SK-MEL-5 (cell line): ENCODE results near the gene GMDS. TPM values are rescaled to one million over a fixed set of nuclear protein-coding genes. Genes with fewer than 3 reads are reported as not detected.

ENCODE experiments used
- DNase-seq: peaks from one replicate; pipeline ENCODE4 v3.0.0-alpha.2; 2016; ENCODE audit warnings: low read depth, low spot score
- in situ Hi-C: cut with HindIII; loops from 2 replicates; pipeline ENCODE4 v1.10.0; 2016; ENCODE audit warnings: low sequenced_read_pairs, high pct_unique_total_duplicates, low pct_unique_long_range_greater_than_20kb
- total RNA-seq: library from RNA; depleted of rRNA; stranded (reverse); fragments of >200 nt; shearing (Covaris generic); gene quantifications from 2 replicates; pipeline ENCODE4 v1.2.3, GENCODE V29; 2014

Gene GMDS
- total RNA-seq, 1 experiment from 2014 or later: 23.6 TPM

DNA sequence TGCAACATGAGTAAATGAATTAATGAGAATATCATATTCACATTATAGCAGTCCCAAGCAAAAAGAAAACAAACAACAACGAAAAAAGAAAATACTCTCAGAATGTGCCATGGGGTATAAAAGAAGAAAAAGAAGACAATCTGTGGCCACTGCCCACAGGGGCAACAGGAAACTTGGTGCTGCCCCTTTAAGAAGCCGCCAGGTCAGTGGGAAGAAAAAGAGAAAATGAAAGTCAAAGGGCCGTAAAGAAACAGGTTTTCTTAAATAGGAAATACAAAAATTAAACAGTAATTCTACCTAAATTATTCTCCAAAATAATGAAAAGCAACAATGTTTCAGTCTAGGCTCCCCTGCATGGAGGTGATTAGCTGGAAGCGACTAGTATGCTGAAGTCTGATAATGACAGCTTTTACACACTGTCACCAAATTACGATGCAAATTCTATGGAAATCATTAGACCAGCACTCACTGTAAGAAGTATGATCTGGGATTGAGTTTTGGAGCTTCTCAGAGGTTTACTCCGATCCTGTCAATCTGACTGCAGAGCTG, 23.6 kb downstream of the GMDS start:
- peak; percentile 32 for DNase-seq
- in situ Hi-C loops: no loop called here

- DNase-seq: no peak
- in situ Hi-C loops: no loop called here
Observed at GRCh38 chr6:2220154-2220553, 25.3 kb downstream of the GMDS start.

DNA sequence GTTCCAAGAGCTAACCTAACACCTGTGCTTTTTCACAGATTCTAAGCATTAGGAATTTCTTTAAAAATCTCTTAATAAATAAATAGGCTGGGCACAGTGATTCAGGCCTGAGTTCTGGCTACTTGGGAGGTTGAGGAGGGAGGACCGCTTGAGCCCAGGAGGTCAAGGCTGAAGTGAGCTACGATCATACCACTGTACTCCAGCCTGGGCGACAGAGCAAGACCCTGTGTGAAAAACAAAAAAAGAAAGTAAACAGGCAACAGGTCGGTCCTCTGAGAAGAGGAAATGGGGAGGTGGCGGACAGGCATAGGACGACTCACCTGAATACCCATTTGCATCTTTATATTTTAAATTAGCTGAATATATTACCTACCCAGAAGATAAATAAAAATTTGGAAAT, 26.5 kb downstream of the GMDS start:
- no peak for DNase-seq
- in situ Hi-C loops: no loop called here

- in situ Hi-C loops: no loop called here
- no peak for DNase-seq
Observed at GRCh38 chr6:2216794-2217383, 28.5 kb downstream of the GMDS start.

GRCh38 chr6:2215342-2215741, 30.1 kb downstream of the GMDS start:
- in situ Hi-C loops: no loop called here
- peak; percentile 34 for DNase-seq

DNA sequence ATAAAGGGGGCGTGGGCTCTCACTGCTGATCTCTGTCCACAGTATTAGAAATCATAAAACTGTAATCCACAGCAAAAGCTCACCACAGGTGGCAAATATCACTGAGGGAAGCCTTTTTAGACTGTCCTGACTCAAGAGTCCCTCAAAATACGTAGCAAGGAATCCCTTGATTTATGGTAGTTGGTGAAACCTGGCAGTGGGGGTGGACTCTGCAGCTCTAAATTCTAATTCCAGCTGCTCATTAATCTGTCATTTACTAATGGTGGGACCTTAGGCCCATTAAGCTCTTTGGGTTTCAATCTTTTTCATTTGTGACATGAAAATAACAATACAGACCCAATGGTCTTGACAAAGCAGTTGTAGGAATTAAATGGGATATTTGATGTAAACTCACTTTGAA, 32.3 kb downstream of the GMDS start:
- in situ Hi-C loops: no loop called here
- no peak for DNase-seq

- DNase-seq: peak; percentile 68
- in situ Hi-C loops: no loop called here
Observed at GRCh38 chr6:2209226-2209809, 36.1 kb downstream of the GMDS start.

DNA sequence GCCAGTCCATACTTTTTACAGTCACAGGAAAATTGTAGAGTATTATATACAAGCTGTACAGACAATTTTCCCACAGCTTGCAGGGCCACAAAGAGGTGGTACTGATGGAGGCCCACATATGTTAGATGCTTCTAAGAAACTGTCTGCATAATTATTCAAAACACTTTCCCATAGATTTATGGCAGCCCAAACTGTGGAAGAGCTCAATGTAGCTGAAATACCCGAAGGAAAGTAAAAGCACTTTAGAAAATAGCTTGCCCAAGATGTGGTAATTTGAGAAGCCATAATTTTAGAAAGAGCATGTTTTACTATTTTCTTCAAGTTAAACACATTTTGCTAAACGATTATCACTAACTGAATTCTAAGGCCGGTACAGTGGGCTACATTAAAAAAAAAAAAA, 36.9 kb downstream of the GMDS start:
- in situ Hi-C loops: no loop called here
- no peak for DNase-seq

GRCh38 chr6:2205396-2205795, 40.0 kb downstream of the GMDS start:
- in situ Hi-C loops: no loop called here
- DNase-seq: no peak

GRCh38 chr6:2204272-2204671, 41.1 kb downstream of the GMDS start:
- DNase-seq: no peak
- in situ Hi-C loops: no loop called here

DNA sequence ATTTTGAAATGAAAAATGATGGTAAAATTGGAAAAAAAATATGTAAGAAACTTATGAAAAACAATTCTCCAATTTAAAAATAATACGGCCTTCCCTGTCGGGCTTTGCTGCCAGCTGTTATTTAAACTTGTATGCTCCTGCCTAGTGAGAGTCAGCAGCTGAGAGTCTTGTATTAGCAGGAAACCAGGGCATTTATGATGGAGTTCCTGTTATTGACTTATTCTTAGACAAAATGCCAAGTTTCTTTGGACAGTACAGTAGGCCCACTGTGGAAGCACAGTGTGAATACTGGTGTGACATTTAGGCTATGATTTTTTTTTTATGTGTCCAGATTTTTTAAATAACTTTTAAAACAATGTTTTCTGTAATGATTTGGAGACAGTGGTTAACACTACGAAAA, 42.1 kb downstream of the GMDS start:
- peak; percentile 79 for DNase-seq
- in situ Hi-C loops: no loop called here

- DNase-seq: no peak
- in situ Hi-C loops: no loop called here
Observed at GRCh38 chr6:2197984-2198383, 47.4 kb downstream of the GMDS start.

DNA sequence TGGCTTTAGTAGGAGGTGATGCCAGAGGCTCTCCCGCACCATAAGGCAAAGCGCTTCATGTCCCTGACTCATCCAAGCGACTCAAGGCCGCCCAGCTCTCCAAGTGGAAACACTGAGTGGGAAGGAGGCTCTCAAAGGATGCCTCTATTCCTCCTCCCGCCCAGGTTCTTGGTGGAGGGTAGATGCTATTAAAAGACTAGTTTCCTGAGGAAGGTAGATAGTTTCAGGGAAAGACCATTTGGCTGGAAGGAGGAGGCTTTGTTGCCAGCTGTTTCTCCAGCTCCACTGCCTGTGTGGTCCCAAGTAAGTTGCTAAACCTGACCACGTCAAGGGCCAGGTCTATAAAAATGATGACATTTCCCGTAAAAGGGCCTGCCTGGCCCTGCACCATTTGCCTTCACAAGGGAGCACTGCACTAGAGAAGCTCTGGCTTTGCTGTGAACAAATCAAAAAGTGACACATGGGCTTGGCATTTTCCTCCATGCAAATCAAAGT, 48.2 kb downstream of the GMDS start:
- no peak for DNase-seq
- in situ Hi-C loops: no loop called here

DNA sequence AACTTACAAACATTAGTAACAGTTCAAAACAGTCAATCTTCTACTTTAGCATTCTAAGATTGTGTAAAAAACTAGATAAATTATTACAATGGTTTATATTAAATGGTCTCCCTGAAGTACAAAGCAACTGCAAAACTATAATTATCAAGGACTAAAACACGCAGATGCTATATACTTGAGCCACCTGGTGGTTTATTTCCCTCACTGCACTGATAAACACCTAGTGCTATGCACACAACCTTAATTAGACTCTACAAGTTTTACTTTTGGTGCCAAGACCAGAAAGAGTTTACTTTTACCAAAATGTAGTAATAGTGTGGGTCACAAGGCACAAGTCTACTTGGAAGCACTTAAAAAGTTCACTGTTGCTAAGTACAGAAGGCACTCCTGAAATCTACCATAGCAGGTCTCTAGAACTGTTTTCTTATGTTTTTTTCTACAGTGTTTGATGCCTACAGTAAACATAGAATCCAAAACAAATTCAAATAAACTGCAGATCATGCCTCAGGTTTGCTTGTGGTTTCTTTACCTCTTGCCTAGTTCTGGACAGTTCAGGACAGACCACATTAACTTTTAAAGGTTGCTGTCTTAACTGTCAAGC, 49.2 kb downstream of the GMDS start:
- DNase-seq: peak; percentile 82
- in situ Hi-C loops: no loop called here

DNA sequence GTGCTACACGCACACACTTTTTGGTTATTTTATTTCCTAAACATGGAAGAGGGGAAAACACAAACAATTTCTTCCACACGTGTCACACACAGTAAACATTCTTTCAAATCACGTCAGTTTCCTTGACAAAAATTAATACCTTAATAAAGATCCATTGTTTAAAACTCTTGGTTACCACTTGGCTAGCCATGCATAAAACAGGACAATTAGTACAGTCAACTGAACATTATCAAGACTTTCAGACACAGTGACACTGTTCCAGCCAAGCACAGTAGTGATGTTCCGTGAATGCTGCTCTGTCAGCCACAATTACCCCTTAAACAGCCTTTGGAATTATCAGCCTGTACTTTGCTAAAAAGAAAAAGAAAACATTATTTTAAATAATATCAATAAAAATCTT, 50.8 kb downstream of the GMDS start:
- in situ Hi-C loops: no loop called here
- DNase-seq: peak; percentile 29

- in situ Hi-C loops: no loop called here
- no peak for DNase-seq
Observed at GRCh38 chr6:2193931-2194330, 51.5 kb downstream of the GMDS start.

- DNase-seq: no peak
- in situ Hi-C loops: no loop called here
Observed at GRCh38 chr6:2192976-2193375, 52.4 kb downstream of the GMDS start.

GRCh38 chr6:2191390-2191740, 54.0 kb downstream of the GMDS start:
- no peak for DNase-seq
- in situ Hi-C loops: no loop called here
